ENCODE results near the gene SMKR1. TPM values are rescaled to one million over a fixed set of nuclear protein-coding genes. Genes with fewer than 3 reads are reported as not detected.
"Not testable (repeated sequence)": the region's sequence is repeated elsewhere in the genome, so short reads cannot be mapped to it uniquely, and the experiment has no call there.

Gene SMKR1
- total RNA-seq, 1 donor from 2014 or later, result not detected

DNA sequence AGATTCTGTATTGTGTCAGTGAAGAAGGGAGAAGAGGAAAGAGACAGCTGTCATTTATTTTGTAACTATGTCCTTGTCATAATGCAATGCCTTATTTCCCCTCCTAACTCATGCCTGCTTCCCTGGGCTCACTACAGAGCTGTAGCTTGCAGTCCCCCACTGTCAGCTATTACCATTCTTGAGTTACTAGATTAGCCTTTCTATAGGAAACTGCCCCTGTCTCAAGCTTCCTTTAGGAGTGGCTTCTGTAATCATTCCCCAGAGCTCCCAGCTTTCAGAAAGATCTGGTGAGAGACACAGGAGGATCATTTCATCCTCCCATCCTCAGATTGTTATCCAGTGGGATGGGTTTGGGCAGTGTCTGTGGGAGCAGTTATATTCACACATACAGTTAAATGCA lies 32.4 kb upstream of the SMKR1 start:
- Mint-ChIP-seq H3K4me3 (ENCODE audit: unreplicated experiment) (no peak overlapping the region), H3K4me1 (ENCODE audit: unreplicated experiment) (peaks cover 6% of the 10 kb centered on the region), H3K27me3 (ENCODE audit: unreplicated experiment) (no peaks in the 10 kb centered on the region), H3K27ac (ENCODE audit: unreplicated experiment) (no peak overlapping the region), H3K9me3 (ENCODE audit: unreplicated experiment) (no peaks in the 10 kb centered on the region), H3K36me3 (ENCODE audit: low read depth, unreplicated experiment) (peaks cover 1% of the 10 kb centered on the region)
- TF ChIP-seq, protein P1, sequence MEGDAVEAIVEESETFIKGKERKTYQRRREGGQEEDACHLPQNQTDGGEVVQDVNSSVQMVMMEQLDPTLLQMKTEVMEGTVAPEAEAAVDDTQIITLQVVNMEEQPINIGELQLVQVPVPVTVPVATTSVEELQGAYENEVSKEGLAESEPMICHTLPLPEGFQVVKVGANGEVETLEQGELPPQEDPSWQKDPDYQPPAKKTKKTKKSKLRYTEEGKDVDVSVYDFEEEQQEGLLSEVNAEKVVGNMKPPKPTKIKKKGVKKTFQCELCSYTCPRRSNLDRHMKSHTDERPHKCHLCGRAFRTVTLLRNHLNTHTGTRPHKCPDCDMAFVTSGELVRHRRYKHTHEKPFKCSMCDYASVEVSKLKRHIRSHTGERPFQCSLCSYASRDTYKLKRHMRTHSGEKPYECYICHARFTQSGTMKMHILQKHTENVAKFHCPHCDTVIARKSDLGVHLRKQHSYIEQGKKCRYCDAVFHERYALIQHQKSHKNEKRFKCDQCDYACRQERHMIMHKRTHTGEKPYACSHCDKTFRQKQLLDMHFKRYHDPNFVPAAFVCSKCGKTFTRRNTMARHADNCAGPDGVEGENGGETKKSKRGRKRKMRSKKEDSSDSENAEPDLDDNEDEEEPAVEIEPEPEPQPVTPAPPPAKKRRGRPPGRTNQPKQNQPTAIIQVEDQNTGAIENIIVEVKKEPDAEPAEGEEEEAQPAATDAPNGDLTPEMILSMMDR (IDR thresholded peaks at IDR 0.05; ENCODE audit: unreplicated experiment), result no peak
- DNase-seq (ENCODE audit: low spot score), result no peak

DNA sequence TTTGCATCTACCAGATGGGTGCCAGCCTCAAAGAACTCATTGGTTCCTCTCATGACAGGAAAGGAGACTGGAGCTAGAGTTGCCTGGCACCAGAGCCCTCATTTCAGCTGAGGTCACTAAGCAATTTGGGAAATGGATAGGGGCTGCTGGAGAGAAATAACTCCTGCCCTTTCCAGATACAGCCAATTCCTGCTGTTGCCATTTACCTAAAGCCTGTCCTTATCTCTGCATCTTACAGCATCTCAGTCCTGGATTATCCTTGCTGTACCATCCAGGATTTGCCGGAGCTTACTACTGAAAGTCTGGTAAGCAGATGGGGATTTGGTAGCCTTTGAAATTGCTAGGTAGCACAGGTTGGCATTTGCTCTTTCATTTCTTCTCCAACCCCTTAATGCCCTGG lies 31.9 kb upstream of the SMKR1 start:
- Mint-ChIP-seq H3K4me3 (ENCODE audit: unreplicated experiment) (no peak overlapping the region), H3K27ac (ENCODE audit: unreplicated experiment) (no peak overlapping the region), H3K36me3 (ENCODE audit: low read depth, unreplicated experiment) (peaks cover 5% of the 10 kb centered on the region), H3K27me3 (ENCODE audit: unreplicated experiment) (no peaks in the 10 kb centered on the region), H3K4me1 (ENCODE audit: unreplicated experiment) (peaks cover 6% of the 10 kb centered on the region), H3K9me3 (ENCODE audit: unreplicated experiment) (no peaks in the 10 kb centered on the region)
- TF ChIP-seq, protein P1 (IDR thresholded peaks at IDR 0.05; ENCODE audit: unreplicated experiment), result no peak
- DNase-seq (ENCODE audit: low spot score), result no peak

DNA sequence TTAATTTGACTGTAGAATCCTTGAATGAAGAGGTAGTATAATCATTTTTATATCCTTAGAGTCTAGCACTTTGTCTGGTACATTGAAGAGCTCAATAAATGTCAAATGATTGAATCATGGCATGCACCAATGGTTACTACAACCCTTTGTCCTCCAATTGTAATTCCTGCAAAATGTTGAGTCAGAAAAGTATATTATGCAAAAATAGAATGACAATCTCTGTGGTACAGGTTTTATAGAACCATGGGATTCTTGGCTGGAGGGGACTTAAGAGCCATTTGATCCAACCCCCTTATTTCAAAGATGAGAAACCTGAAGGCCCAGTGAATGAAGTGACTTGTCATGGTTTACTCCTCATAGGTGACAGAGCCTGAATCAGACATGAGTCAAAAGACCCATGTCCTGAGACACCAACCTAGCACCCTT lies 30.9 kb upstream of the SMKR1 start:
- Mint-ChIP-seq H3K4me3 (ENCODE audit: unreplicated experiment) (no peak overlapping the region), H3K27me3 (ENCODE audit: unreplicated experiment) (no peaks in the 10 kb centered on the region), H3K4me1 (ENCODE audit: unreplicated experiment) (peaks cover 6% of the 10 kb centered on the region), H3K36me3 (ENCODE audit: low read depth, unreplicated experiment) (peaks cover 5% of the 10 kb centered on the region), H3K9me3 (ENCODE audit: unreplicated experiment) (no peaks in the 10 kb centered on the region), H3K27ac (ENCODE audit: unreplicated experiment) (no peak overlapping the region)
- no peak for DNase-seq (ENCODE audit: low spot score)
- TF ChIP-seq, protein P1 (IDR thresholded peaks at IDR 0.05; ENCODE audit: unreplicated experiment), result no peak

DNA sequence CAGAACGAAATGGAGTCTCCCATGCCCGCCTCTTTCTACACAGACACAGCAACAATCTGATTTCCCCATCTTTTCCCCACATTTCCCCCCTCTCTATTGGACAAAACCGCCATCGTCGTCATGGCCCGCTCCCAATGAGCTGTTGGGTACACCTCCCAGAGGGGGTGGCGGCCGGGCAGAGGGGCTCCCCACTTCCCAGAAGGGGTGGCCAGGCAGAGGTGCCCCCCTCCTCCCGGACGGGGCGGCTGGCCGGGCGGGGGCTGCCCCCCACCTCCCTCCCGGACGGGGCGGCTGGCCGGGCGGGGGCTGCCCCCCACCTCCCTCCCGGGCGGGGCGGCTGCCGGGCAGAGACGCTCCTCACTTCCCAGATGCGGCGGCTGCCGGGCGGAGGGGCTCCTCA lies 26.4 kb upstream of the SMKR1 start:
- peaks cover 15% of the 10 kb centered on the region for H3K36me3 Mint-ChIP-seq (ENCODE audit: low read depth, unreplicated experiment)
- H3K4me1 Mint-ChIP-seq (ENCODE audit: unreplicated experiment); H3K4me3 Mint-ChIP-seq (ENCODE audit: unreplicated experiment); H3K27me3 Mint-ChIP-seq (ENCODE audit: unreplicated experiment); H3K27ac Mint-ChIP-seq (ENCODE audit: unreplicated experiment); DNase-seq (ENCODE audit: low spot score); H3K9me3 Mint-ChIP-seq (ENCODE audit: unreplicated experiment): not testable (repeated sequence)

DNA sequence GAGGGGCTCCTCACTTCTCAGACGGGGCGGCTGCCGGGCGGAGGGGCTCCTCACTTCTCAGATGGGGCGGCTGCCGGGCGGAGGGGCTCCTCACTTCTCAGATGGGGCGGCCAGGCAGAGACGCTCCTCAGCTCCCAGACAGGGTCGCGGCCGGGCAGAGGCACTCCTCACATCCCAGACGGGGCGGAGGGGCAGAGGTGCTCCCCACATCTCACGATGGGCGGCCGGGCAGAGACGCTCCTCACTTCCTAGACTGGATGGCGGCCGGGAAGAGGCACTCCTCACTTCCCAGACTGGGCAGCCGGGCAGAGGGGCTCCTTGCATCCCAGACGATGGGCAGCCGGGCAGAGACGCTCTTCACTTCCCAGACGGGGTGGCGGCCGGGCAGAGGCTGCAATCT lies 25.9 kb upstream of the SMKR1 start:
- peaks cover 15% of the 10 kb centered on the region for H3K36me3 Mint-ChIP-seq (ENCODE audit: low read depth, unreplicated experiment)
- H3K4me3 Mint-ChIP-seq (ENCODE audit: unreplicated experiment); DNase-seq (ENCODE audit: low spot score); H3K27ac Mint-ChIP-seq (ENCODE audit: unreplicated experiment); H3K9me3 Mint-ChIP-seq (ENCODE audit: unreplicated experiment); H3K4me1 Mint-ChIP-seq (ENCODE audit: unreplicated experiment); H3K27me3 Mint-ChIP-seq (ENCODE audit: unreplicated experiment): not testable (repeated sequence)

DNA sequence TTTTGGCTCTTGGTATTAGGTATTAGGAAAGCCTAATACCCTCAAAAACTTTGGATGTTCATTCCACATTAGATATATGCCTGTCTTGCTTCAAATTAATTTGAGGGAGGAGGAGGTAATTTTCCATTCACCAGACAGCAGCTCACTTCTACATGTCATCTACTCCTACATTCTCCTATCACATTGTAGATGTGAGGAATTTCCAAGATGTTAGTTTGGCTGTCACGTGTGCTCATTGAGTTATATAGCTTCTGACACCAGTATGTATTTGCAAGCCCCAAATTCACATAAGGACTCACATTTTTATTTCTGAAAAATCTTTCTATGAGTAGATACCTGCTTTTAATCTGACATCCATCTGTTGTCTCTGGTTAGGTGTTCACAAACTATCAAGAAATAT lies 22.5 kb upstream of the SMKR1 start:
- no peak overlapping the region for H3K4me3 Mint-ChIP-seq (ENCODE audit: unreplicated experiment)
- no peak for DNase-seq (ENCODE audit: low spot score)
- TF ChIP-seq, protein P1 (IDR thresholded peaks at IDR 0.05; ENCODE audit: unreplicated experiment), result no peak
- peaks cover 2% of the 10 kb centered on the region for H3K27me3 Mint-ChIP-seq (ENCODE audit: unreplicated experiment)
- peaks cover 14% of the 10 kb centered on the region for H3K36me3 Mint-ChIP-seq (ENCODE audit: low read depth, unreplicated experiment)
- H3K27ac Mint-ChIP-seq (ENCODE audit: unreplicated experiment), result no peak overlapping the region
- H3K9me3 Mint-ChIP-seq (ENCODE audit: unreplicated experiment), result no peaks in the 10 kb centered on the region
- no peaks in the 10 kb centered on the region for H3K4me1 Mint-ChIP-seq (ENCODE audit: unreplicated experiment)
